Trophoblast cell (in vitro differentiated cells and primary cell): ENCODE measurements around the gene PER3.
A peak's percentile ranks its signal among the peaks of the same experiment; 100 is the strongest.

Experiments
- DNase-seq, 2 donors: peaks; one replicate each; pipeline ENCODE4 v3.0.0-alpha.2; 2016
- H2AFZ ChIP-seq: 2 replicates; pipeline ENCODE4 v1.6.1; 2013; ENCODE audit warnings: low read length, moderate library complexity, mild to moderate bottlenecking; ENCODE audit not compliant: insufficient read depth, poor library complexity
- H2AK5ac ChIP-seq: 2 replicates; pipeline ENCODE4 v1.6.1; 2013; ENCODE audit warnings: mild to moderate bottlenecking, low read length
- H2BK120ac ChIP-seq: 2 replicates; pipeline ENCODE4 v1.6.1; 2013; ENCODE audit warnings: low read length, mild to moderate bottlenecking, moderate library complexity; ENCODE audit not compliant: insufficient read depth, poor library complexity
- H2BK12ac ChIP-seq: 2 replicates; pipeline ENCODE4 v1.6.1; 2013; ENCODE audit warnings: mild to moderate bottlenecking, low read length, moderate library complexity
- H2BK5ac ChIP-seq: 2 replicates; pipeline ENCODE4 v1.6.1; 2013; ENCODE audit warnings: low read length, low read depth, moderate library complexity, mild to moderate bottlenecking; ENCODE audit not compliant: poor library complexity
- H3K14ac ChIP-seq: 2 replicates; pipeline ENCODE4 v1.6.1; 2013; ENCODE audit warnings: mild to moderate bottlenecking, low read length
- H3K18ac ChIP-seq: 2 replicates; pipeline ENCODE4 v1.6.1; 2013; ENCODE audit warnings: mild to moderate bottlenecking, low read length
- H3K23ac ChIP-seq: 2 replicates; pipeline ENCODE4 v1.6.1; 2013; ENCODE audit warnings: low read length
- H3K27ac ChIP-seq: 2 replicates; pipeline ENCODE4 v1.5.1; 2013; ENCODE audit warnings: low read depth, mild to moderate bottlenecking, inconsistent platforms, low read length, moderate library complexity
- H3K27me3 ChIP-seq: 2 replicates; pipeline ENCODE4 v1.6.1; 2013; ENCODE audit warnings: inconsistent platforms, mild to moderate bottlenecking, low read length, moderate library complexity; ENCODE audit not compliant: insufficient read depth
- H3K36me3 ChIP-seq, 2 experiments: 1 replicate in 1 of 2; 2 replicates in 1 of 2; pipeline ENCODE4 v1.6.1; 2013; ENCODE audit warnings: low read length in 2 of 2, mild to moderate bottlenecking in 2 of 2, moderate library complexity in 1 of 2; ENCODE audit not compliant: insufficient read depth in 2 of 2, control insufficient read depth in 1 of 2
- H3K4ac ChIP-seq: 2 replicates; pipeline ENCODE4 v1.6.1; 2013; ENCODE audit warnings: low read depth, mild to moderate bottlenecking, low read length, moderate library complexity
- H3K4me1 ChIP-seq, 2 experiments: 1 replicate in 1 of 2; 2 replicates in 1 of 2; pipeline ENCODE4 v1.6.1; 2013; ENCODE audit warnings: low read length in 2 of 2, mild to moderate bottlenecking in 2 of 2, moderate library complexity in 1 of 2; ENCODE audit not compliant: insufficient read depth in 2 of 2, control insufficient read depth in 1 of 2
- H3K4me2 ChIP-seq: 2 replicates; pipeline ENCODE4 v1.6.1; 2013; ENCODE audit warnings: inconsistent platforms, mild to moderate bottlenecking, low read length, moderate library complexity
- H3K4me3 ChIP-seq: 2 replicates; pipeline ENCODE4 v1.5.1; 2013; ENCODE audit warnings: mild to moderate bottlenecking, low read depth, low read length, inconsistent platforms
- H3K79me1 ChIP-seq: one replicate; pipeline ENCODE4 v1.6.1; 2013; ENCODE audit warnings: low read length
- H3K79me2 ChIP-seq: 2 replicates; pipeline ENCODE4 v1.6.1; 2013; ENCODE audit warnings: low read length, mild to moderate bottlenecking; ENCODE audit not compliant: control insufficient read depth, insufficient read depth, poor library complexity
- H3K9ac ChIP-seq: 2 replicates; pipeline ENCODE4 v1.6.1; 2013; ENCODE audit warnings: mild to moderate bottlenecking, low read length
- H3K9me3 ChIP-seq: 2 replicates; pipeline ENCODE4 v1.6.1; 2013; ENCODE audit warnings: low read depth, mild to moderate bottlenecking, control low read depth, inconsistent platforms, low read length; ENCODE audit not compliant: insufficient read depth
- H4K12ac ChIP-seq: 2 replicates; pipeline ENCODE4 v1.6.1; 2013; ENCODE audit warnings: low read depth, mild to moderate bottlenecking, low read length, moderate library complexity
- H4K8ac ChIP-seq: 2 replicates; pipeline ENCODE4 v1.6.1; 2013; ENCODE audit warnings: low read depth, mild to moderate bottlenecking, low read length, moderate library complexity
- H4K91ac ChIP-seq: one replicate; pipeline ENCODE4 v1.6.1; 2013; ENCODE audit warnings: low read depth, mild to moderate bottlenecking, low read length, moderate library complexity
- WGBS: extraction: QIAGEN DNeasy Blood & Tissue Kit; methylation state at CpG from one replicate; pipeline ENCODE4 v1.1.7; 2013; ENCODE audit warnings: missing lambda C conversion rate; ENCODE audit not compliant: insufficient read length, insufficient coverage; ENCODE audit errors: extremely low coverage; 5-methylcytosine and 5-hydroxymethylcytosine counted together

PER3 gene

DNA sequence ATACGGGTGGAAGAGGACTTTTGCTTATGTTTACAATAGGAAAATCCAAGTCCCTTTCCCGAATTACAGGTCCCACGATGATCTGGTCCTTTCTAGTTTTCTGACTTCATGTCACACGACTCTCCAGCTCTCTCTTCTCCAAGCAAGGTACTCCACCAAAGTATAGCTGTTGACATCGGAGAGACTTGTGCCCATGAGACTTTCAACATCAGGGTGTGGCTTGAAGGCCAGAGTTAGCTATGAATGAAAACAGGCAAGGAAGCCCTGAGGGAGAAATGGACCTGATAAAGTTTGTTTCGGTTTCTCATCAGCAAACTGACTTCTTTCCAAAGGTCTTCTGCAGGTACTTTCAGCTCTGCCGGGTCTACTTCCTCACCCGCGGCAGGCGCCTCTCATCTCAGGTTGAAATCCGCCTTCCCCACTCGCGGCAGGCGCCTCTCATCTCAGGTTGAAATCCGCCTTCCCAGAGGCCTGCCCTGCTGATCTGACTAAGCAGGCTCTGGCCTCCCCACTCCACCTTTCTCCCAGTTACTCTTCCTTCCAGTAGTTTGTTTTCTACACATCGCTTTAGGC, 2.1 kb upstream of the PER3 start:
- no CpG with 5 or more reads among the region's 16 CpGs for WGBS
- peaks cover 9 to 23% of the 10 kb centered on the region in 2 experiments for H3K36me3 ChIP-seq
- no peak overlapping the region for H3K14ac ChIP-seq
- H3K4me3 ChIP-seq = no peak overlapping the region
- H3K4ac ChIP-seq = no peak overlapping the region
- H4K91ac ChIP-seq = no peak overlapping the region
- DNase-seq = peak; percentile 84 to 88
- H3K27ac ChIP-seq = no peak overlapping the region
- no peak overlapping the region for H2BK120ac ChIP-seq
- H3K27me3 ChIP-seq = peaks cover 3% of the 10 kb centered on the region
- H3K4me2 ChIP-seq = no peak overlapping the region
- peaks cover 6% of the 10 kb centered on the region for H3K79me1 ChIP-seq
- peaks cover 2% of the 10 kb centered on the region for H3K79me2 ChIP-seq
- H3K4me1 ChIP-seq = peaks cover 5 to 8% of the 10 kb centered on the region in 2 experiments
- H4K8ac ChIP-seq = no peak overlapping the region
- H2AFZ ChIP-seq = no peak overlapping the region
- peaks cover 5% of the 10 kb centered on the region for H3K9me3 ChIP-seq
- H3K18ac ChIP-seq = no peak overlapping the region
- H2AK5ac ChIP-seq = no peak overlapping the region
- no peak overlapping the region for H2BK5ac ChIP-seq
- no peak overlapping the region for H3K23ac ChIP-seq
- no peak overlapping the region for H3K9ac ChIP-seq
- no peak overlapping the region for H2BK12ac ChIP-seq
- no peak overlapping the region for H4K12ac ChIP-seq

DNA sequence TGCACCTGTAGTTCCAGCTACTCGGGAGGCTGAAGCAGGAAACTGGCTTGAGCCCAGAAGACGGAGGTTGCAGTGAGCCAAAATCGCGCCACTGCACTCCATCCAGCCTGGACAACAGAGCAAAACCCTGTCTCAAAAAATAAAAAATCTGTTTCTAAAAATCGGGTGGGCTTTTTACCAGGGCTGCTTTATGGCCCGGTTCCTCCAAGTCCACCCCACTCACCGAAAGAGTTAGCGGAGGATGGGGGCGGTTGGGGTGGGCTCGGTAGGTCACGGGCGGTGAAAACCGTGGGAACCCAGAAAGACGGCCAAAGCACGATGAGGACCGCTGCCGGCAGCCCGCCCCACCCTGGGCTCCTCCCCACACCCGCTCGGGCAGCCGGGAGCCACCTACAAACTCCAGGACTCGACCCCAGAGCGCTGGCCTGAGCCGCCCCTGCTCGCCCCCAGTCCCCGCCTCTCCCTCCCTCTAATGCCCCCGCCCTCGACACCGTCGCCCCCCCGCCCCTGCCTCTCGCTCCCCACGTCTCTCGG, 846 bp upstream of the PER3 start:
- Histone ChIP-seq H4K91ac (no peak overlapping the region), H2AFZ (peak overlapping the region; percentile 66), H4K12ac (no peak overlapping the region), H3K23ac (no peak overlapping the region), H3K4me3 (peak overlapping the region; percentile 68), H3K79me2 (peaks cover 2% of the 10 kb centered on the region), H4K8ac (peak overlapping the region; percentile 74), H3K79me1 (peaks cover 6% of the 10 kb centered on the region), H3K4me1 (peaks cover 5 to 8% of the 10 kb centered on the region in 2 experiments), H3K4me2 (peak overlapping the region; percentile 93), H2BK5ac (no peak overlapping the region), H3K9ac (peak overlapping the region; percentile 19), H3K27me3 (peaks cover 3% of the 10 kb centered on the region), H3K36me3 (peaks cover under 1 to 13% of the 10 kb centered on the region in 2 experiments), H2AK5ac (no peak overlapping the region), H2BK12ac (no peak overlapping the region), H3K14ac (peak overlapping the region; percentile 60), H3K18ac (no peak overlapping the region), H2BK120ac (peak overlapping the region; percentile 22), H3K4ac (no peak overlapping the region), H3K27ac (no peak overlapping the region), H3K9me3 (peaks cover 5% of the 10 kb centered on the region)
- no CpG with 5 or more reads among the region's 34 CpGs for WGBS
- DNase-seq = peak; percentile 42 to 44

DNA sequence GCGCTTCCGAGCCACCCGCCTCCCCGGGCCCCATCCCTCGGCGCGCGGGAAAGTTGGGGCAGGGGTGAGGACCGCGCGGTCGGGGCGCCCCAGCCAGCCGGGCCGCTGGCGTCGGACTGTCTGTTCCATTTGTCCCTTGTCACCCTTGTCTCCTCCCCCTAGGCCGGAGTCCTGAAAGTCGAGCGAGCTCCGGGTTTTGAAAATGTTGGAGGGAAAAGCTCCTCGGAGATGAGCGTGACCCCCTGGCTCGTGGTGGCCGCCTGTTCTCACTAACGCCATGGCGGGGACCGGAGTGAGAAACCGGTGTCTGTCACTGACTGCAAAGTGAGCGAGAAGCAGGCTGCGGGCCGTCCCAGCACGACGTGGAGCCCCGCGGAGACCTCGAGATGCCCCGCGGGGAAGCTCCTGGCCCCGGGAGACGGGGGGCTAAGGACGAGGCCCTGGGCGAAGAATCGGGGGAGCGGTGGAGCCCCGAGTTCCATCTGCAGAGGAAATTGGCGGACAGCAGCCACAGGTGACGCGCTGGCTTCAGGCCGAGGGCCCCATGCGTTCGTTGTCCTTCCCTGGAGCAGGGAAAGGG, 491 bp downstream of the PER3 start:
- Histone ChIP-seq H3K27me3 (peaks cover 3% of the 10 kb centered on the region), H2AK5ac (no peak overlapping the region), H3K18ac (peak overlapping the region; percentile 43), H3K79me1 (peaks cover 6% of the 10 kb centered on the region), H3K79me2 (peaks cover 2% of the 10 kb centered on the region), H3K9me3 (peaks cover 5% of the 10 kb centered on the region), H4K8ac (peak overlapping the region; percentile 39), H4K91ac (peak overlapping the region; percentile 84), H4K12ac (no peak overlapping the region), H2BK5ac (peak overlapping the region; percentile 57), H2BK120ac (no peak overlapping the region), H2AFZ (peak overlapping the region; percentile 74), H3K4me1 (peaks cover 5 to 8% of the 10 kb centered on the region in 2 experiments), H3K36me3 (peaks cover 0 to 7% of the 10 kb centered on the region in 2 experiments), H3K14ac (peak overlapping the region; percentile 56), H3K4me2 (peak overlapping the region; percentile 53), H3K4ac (no peak overlapping the region), H3K23ac (no peak overlapping the region), H3K9ac (no peak overlapping the region), H3K4me3 (peak overlapping the region; percentile 49), H2BK12ac (peak overlapping the region; percentile 67), H3K27ac (no peak overlapping the region)
- no CpG with 5 or more reads among the region's 52 CpGs for WGBS
- DNase-seq = no peak

DNA sequence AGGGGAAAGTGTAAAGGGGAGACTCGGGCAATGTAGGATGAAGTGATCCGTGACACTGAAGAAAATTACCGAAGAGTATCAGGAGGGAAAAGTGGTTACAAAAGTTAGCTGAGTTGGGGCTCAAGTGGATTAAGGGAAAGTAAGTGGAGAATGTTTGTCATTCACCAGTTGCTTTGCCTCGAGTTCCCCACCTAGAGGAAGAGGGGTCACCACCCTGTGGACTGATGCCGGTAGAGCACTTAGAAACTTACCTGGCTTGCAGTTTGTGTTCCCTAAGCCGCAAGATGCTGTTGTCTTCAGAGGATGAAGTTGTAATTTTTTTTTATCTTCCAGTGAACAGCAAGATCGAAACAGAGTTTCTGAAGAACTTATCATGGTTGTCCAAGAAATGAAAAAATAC, 1.0 kb downstream of the PER3 start:
- Histone ChIP-seq H3K18ac (no peak overlapping the region), H2BK5ac (no peak overlapping the region), H3K4me1 (peaks cover 5 to 8% of the 10 kb centered on the region in 2 experiments), H3K4me3 (no peak overlapping the region), H2AK5ac (no peak overlapping the region), H3K36me3 (peaks cover 0 to 6% of the 10 kb centered on the region in 2 experiments), H3K9ac (no peak overlapping the region), H3K27ac (no peak overlapping the region), H4K8ac (no peak overlapping the region), H3K79me2 (peaks cover 2% of the 10 kb centered on the region), H3K79me1 (peaks cover 6% of the 10 kb centered on the region), H3K23ac (no peak overlapping the region), H3K27me3 (peaks cover 3% of the 10 kb centered on the region), H3K4ac (no peak overlapping the region), H3K4me2 (no peak overlapping the region), H2AFZ (no peak overlapping the region), H4K91ac (no peak overlapping the region), H3K9me3 (peaks cover 5% of the 10 kb centered on the region), H2BK12ac (no peak overlapping the region), H4K12ac (no peak overlapping the region), H3K14ac (no peak overlapping the region), H2BK120ac (no peak overlapping the region)
- no CpG with 5 or more reads among the region's 7 CpGs for WGBS
- no peak for DNase-seq
